NCI-H2107 treated with DMSO at 0.1 percent for 48 hours (cell line): ENCODE results near the gene SLC9A8.
"Not testable (repeated sequence)": the region's sequence is repeated elsewhere in the genome, so short reads cannot be mapped to it uniquely, and the experiment has no call there.

Source experiments
- DNase-seq: peaks from one replicate; lab custom pipeline; 2025; ENCODE audit not compliant: unreplicated experiment; lab: John Stamatoyannopoulos, UW

The SLC9A8 gene

GRCh38 chr20:49891476-49892110, 79.0 kb downstream of the SLC9A8 start:
- DNase-seq, result no peak

DNA sequence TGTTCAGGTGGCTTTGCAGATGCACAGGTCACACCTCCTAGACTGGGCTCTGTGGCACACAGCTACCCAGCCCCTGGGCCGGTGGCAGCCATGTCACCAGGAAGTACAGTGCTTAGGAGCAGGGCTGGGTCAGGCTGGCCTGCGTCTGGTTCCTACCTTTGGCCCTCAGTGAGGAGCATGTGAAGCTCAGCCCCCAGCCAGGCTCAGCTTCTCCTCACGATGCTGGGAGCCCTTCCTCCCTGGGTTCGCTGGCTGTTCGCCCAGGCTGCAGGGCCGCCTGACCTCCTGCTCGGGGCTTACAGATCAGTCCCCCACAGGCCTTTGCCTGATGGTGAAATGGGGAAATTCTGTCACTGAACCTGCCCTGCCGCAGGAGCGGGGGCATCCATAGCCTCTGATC, 79.6 kb downstream of the SLC9A8 start:
- DNase-seq, result no peak

GRCh38 chr20:49892817-49893216, 80.2 kb downstream of the SLC9A8 start:
- no peak for DNase-seq

DNA sequence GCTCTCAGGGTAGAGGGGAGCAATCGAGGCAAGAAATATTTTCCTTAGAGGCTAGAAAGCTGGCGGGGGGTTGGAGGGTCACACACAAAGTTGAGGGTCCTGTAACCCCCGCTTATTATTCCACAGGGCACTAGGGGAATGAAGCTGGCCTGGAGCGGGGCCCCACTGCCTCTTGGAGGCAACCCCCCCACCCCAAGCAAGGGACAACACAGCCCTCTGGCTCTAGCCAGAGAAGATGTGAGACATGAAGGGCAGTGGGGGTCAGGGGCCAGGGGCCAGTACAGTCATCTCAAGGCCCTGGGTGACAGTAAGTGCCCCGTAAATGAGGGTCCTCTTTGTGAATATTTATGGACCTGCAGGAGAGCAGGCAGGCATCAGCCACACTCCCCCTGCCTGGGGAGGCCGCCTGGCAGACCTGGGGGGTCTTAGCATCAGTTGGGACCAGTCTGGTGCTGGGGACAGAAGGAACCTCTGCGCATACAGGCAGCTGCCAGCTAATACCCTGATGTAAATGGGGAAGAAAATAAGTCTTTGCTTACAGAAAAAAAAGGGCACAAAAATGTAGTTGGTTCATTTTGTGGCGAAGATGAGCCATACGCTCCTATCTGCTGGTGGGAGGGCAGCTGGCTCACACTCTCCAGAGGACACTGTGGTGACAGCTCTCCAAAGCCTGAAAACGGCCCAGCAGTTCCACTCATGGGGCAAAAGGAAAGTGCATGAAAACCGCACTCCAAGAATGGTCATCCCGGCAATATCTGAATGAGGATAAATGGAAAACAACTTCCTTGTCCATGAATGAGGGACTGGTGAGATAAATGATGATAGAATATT, 80.8 kb downstream of the SLC9A8 start:
- no peak for DNase-seq

DNA sequence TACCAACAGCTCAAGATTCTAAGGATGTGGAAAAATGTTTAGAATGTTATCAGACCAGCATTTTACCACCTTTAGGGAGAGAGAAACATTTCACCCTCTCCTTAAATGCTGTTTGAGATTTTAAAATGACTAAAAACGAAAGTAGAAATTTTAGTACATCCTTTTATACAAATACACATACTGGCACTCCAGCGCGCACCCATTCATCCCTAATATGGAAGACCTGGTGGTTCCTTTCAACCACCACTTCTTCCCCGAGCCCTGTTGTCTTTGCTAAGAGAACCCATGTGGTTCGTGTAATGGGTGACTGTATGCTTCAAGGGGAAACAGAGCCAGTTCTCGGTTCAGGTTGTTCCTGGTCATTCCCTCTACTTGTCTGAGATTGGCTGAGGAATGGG, 81.4 kb downstream of the SLC9A8 start:
- DNase-seq, result no peak

GRCh38 chr20:49895474-49896093, 83.0 kb downstream of the SLC9A8 start:
- not testable (repeated sequence) for DNase-seq

DNA sequence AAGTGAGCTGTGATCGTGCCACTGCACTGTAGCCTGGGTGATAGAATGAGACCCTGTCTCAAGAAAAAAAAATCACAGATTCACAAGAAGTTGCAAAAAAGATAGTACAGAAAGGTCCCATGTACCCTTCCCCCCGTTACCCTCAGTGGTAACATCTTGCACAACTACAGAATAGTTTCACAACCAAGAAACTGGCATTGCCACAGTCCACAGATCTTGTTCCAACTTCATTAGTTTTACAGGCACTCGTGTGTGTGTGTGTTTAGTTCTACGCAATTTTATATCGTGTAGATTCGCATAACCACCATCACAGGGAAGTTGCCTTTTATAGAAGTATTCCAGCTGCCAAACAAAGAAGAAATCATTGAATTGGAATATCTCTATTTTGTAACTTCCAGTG, 83.6 kb downstream of the SLC9A8 start:
- DNase-seq, result no peak

- no peak for DNase-seq
Measured at GRCh38 chr20:49899541-49900383, 87.1 kb downstream of the SLC9A8 start.

DNA sequence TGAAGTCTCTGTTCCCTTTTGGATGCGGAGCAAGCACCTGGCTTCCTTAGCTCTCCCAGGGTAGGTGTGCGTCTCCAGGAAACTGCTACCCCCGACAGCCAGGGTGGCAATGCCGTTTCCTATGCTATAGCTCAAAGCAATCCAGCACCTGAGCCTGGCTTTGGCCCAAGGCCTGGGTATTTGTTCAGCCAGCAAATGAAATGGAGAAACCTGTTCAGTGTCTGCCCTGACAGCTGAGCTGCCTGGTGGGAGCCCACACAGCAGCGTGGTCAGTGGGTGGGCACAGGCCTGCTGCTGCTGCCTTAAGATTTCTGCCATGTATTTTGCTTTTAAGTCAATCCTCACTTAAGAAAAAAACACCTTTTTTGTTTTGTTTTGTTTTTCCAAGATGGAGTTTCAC, 89.0 kb downstream of the SLC9A8 start:
- DNase-seq, result no peak

DNA sequence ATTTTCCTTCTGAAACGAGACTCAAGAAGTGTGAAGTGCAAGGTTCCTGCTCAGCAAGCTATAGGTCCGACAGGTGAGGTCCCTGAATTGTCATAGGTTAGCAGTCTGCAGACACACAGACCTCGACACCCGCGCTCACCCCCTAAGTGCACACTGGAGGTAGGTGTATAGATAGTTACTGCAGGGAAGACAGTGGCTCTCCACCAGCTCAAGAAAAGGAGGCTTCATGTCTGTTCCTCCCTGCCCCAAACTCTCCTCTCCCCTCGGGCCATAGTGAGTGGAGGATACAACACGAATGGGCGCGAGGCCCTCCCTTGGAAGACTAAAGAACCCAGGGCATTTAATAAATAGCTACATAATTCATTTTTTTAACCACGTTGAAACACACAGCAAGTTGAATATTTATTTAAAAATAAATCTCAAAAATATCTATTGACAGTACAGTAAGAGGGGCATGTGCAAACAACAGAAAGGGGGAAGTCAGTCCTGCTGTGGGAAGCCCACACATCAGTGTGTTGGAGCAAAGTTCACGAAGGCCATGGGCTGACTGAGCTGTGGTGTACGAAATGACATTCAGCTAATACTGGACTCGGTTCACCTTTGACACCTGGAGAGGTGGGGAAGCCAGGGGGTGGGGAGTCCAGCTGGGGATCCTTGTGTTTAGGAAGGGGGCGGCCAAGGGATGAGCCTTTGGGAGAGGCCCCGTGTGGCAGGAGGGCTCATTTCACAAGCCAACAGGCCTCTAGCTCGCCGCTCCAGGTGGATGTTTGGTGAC, 92.0 kb downstream of the SLC9A8 start:
- DNase-seq, result no peak

DNA sequence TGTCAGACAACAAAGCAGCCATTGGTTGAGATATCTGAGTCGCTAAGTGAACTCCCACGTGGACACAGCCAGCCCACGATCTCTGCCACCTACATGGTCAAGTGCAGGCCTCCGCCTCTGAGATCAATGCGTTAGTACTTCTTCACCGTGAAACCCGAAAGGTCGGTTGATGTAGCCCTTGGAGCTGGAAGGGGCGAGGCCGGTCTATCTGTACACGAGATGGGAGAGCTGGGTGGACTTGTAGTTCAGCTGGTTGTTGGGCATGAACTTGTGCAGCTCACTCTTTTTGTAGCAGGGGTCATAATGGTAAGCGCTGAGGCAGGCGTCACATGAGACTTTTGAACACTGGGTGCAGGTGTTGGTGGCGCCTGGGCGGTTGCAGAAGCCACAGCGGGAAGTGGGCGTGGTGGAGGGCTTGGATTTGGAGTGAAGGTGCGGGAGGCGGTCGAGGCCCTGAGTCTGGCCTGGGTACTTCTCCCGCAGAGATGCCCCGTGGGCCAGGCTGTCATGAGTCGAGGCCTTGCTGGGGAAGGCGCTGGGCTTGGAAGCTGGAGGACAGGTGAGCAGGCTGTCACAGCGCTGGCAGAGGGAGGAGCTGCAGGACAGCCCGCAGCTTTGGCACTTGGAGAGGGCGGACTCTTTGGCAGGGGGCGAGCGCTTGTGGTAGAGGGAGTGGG, 92.9 kb downstream of the SLC9A8 start:
- DNase-seq, result no peak

DNA sequence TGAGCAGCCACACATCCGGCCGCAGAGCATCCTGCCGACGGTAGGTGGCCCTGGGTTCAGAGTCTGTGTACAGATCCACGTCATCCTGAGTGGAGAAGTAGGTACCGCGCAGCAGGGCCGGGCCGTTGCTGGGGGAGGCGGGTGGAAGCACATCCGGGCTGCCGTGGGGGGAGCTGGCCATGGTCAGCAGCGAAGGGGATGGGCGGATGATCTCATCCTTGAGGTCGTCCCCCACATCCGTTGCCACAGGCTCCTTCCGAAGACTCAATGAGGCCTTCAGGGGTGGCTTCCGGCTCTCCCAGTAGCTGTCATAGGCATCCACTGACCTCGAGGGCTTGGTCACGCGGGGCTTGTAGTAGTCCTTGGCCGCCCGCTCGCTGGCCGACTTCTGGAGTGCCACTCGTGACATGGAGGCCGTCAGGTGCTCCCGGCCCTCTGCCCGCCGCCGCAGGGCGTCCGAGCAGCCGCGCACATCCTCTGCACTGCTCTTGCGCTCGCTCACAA, 93.5 kb downstream of the SLC9A8 start:
- no peak for DNase-seq

DNA sequence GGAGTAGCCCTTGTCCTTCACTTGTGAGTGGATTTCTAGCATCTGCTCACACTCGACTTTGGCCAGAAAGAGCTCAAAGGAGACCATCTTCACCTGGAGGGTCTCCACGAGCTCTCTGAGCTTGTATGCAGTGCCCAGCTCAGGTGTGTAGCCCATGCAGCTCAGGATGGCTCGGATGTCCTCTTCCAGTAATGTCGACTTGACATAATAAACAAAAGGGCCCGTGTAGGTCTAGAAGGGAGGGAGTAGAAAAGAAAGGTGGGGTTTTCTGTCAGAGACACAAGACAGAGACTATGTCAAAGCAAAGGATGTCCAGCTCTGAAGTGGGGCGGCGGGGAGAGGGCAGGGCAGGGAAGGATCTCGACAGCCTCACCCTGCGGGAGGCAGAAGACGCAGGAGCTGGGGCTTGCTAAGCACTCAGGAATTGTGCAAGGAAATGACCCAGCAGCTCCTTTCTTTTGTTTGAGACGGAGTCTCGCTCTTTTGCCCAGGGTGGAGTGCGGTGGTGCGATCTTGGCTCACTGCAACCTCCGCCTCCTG, 94.1 kb downstream of the SLC9A8 start:
- no peak for DNase-seq

DNA sequence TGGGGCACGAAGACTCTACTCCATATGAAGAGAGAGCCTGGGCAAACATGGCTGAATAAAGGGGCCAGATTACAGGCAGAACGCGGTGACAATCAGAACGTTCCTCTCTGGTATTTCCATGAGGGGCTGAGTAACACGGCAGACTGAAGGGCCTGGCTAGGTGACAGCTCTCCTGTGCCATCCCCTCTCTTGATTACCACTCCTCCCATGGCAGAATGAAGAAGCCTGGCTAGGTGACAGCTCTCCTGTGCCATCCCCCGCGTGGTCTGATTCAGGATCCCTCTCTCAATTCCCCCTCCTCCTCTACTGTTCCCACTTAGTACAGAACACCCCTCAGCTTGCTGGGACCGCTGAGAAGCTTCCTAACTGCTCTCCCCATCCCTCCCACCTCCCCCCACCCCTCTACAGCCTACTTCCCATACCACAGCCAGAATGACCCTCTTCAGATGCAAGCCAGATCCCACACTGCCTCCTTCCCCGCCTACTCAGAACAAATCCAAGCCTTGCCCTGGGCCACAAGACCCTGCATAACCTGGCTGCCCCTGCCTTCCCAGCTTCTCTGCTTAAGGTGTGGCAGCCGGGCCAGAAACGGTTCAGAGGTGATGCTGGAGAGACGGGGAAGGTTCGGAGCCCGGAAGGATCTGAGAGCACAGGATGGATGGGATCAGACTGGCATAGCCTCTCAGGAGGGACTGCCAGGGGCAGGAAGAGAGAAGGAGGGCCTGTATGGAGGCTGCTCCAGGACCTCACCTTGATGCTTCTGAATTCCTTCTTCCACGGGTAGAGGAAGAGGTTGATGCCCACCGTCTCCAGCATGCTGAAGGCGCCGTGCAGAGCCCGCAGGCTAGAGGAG, 95.0 kb downstream of the SLC9A8 start:
- no peak for DNase-seq

GRCh38 chr20:49908258-49908565, 95.6 kb downstream of the SLC9A8 start:
- DNase-seq, result no peak

- DNase-seq, result no peak
Measured at GRCh38 chr20:49909499-49910339, 97.1 kb downstream of the SLC9A8 start.

GRCh38 chr20:49910340-49910706, 97.7 kb downstream of the SLC9A8 start:
- DNase-seq, result no peak
